NCI-H82 treated with DMSO at 0.1 percent for 48 hours (cell line): ENCODE measurements around the gene PHC3.
"Not testable (repeated sequence)": the region's sequence is repeated elsewhere in the genome, so short reads cannot be mapped to it uniquely, and the experiment has no call there.

Experiments
- DNase-seq: peaks from one replicate; lab custom pipeline; 2025; ENCODE audit not compliant: unreplicated experiment; lab: John Stamatoyannopoulos, UW

Gene PHC3, protein sequence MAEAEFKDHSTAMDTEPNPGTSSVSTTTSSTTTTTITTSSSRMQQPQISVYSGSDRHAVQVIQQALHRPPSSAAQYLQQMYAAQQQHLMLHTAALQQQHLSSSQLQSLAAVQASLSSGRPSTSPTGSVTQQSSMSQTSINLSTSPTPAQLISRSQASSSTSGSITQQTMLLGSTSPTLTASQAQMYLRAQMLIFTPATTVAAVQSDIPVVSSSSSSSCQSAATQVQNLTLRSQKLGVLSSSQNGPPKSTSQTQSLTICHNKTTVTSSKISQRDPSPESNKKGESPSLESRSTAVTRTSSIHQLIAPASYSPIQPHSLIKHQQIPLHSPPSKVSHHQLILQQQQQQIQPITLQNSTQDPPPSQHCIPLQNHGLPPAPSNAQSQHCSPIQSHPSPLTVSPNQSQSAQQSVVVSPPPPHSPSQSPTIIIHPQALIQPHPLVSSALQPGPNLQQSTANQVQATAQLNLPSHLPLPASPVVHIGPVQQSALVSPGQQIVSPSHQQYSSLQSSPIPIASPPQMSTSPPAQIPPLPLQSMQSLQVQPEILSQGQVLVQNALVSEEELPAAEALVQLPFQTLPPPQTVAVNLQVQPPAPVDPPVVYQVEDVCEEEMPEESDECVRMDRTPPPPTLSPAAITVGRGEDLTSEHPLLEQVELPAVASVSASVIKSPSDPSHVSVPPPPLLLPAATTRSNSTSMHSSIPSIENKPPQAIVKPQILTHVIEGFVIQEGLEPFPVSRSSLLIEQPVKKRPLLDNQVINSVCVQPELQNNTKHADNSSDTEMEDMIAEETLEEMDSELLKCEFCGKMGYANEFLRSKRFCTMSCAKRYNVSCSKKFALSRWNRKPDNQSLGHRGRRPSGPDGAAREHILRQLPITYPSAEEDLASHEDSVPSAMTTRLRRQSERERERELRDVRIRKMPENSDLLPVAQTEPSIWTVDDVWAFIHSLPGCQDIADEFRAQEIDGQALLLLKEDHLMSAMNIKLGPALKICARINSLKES

DNA sequence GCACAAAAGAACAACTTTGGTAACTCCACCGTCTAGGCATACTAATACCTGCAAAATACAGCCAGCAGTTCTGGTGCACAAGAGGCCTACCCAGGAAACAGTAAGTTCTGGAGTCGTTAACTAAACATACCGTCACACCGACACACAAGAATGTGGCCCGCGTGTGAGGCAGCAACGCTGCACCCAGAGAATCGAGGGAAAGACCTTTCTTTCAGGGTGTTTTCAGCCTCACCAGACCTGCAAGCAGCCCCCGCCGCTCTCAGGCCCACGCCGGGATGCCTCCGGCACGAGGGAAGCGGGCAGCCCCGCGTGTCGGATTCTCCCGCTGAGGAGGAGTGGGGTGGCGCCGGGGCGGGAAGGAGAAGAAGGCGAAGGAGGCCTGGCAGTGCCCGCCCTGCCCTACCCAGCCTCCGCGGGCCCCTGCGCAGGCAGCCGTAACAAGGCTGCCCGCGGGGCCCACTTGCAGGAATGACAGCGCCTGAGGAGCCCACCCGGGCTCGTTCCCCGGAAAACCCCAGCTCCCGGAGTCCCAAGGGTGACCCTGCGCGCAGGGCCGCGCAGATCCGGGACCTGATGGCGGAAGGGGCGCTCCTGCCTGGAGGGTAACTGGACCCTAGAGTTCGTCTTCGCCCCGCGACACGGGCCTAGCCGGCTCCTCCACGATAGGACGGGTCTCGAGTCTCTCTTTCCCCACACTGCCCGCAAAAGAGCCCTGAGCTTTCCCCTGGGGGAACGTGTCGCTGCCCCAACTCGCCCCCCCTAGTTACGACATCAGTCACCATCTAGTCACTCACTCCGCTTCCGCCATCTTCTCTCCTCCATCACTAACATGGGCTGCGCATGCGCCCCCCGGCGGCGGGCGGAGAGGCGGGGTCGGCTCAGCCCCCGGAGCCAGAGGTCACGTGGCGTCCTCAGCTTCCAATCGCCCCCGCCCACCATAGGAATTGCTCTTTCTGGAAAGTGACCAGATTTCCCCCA is at the start of gene PHC3:
Gene PHC3 (minus strand): TSS at position 826 of the 978 bp plus-strand sequence. CDS start 18 bp downstream, at position 808.
- peak; percentile 88 for DNase-seq

DNA sequence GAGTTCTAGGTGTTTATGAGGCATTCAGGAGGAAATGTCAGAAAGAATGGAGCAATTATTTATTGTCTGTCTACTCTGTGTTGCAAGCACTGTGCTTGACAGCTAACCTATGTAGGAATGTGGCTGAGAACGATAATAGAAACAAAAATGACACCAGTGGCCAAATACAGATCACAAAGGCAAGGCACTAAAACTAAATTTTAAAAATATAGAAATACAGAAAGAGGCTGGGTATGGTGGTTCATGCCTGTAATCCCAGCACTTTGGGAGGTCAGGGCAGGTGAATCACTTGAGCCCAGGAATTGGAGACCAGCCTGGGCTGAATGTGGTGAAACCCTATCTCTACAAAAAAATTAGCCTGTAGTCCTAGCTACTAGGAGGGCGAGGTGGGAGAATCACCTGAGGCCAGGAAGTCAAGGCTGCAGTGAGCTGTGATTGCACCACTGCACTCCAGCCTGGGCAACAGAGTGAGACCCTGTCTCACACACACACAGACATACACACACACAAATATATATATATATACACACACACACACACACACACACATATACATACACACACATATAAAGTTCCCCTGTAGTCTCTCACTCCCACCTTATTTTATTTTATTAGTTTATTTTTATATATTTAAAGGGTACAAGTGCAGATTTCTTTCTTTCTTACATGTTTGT is 46.7 kb upstream of the PHC3 start:
- no peak for DNase-seq

DNA sequence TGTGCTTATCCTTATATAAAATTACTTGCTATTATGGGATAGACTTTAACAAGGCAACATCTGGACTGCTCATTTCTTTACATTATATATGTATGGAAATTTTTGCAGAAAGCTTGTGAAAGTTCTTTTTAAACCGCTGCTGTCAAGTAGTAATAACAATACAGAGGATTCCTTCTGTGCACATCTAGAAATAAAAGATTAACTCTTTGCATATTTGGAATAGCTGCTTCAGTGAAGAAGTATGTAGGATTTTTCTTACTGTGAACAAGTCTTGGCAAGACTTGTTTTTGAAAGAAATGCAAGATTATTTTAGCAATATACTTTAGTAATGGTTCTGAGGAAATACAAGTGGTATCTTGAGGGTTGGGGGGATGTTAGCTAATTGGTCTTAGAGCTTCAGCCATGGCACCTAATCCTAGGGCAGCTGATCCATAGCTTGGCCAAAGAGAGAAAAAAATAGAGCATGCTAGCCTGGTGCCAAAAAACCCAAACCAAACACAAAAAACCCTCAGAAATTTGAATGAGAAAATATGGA is 45.0 kb upstream of the PHC3 start:
- DNase-seq, result no peak

DNA sequence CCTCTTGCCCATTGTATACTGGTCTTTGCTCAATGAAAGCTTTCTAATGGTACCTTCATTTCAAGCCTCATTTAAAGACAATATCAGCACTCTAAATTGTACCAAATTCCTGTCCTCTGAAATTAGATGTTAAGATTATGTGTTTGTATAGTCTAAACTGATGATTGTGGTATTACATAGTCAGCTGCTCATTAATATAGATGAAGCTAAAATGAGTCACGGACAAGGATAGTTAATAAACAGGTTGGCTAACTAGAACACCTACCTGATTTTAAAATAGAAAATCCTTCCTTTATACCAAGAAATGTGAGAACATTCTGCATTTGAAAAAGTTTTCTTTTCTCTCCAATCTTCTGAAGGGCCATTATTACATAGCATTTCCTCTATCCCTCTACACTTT is 43.6 kb upstream of the PHC3 start:
- DNase-seq, result no peak

DNA sequence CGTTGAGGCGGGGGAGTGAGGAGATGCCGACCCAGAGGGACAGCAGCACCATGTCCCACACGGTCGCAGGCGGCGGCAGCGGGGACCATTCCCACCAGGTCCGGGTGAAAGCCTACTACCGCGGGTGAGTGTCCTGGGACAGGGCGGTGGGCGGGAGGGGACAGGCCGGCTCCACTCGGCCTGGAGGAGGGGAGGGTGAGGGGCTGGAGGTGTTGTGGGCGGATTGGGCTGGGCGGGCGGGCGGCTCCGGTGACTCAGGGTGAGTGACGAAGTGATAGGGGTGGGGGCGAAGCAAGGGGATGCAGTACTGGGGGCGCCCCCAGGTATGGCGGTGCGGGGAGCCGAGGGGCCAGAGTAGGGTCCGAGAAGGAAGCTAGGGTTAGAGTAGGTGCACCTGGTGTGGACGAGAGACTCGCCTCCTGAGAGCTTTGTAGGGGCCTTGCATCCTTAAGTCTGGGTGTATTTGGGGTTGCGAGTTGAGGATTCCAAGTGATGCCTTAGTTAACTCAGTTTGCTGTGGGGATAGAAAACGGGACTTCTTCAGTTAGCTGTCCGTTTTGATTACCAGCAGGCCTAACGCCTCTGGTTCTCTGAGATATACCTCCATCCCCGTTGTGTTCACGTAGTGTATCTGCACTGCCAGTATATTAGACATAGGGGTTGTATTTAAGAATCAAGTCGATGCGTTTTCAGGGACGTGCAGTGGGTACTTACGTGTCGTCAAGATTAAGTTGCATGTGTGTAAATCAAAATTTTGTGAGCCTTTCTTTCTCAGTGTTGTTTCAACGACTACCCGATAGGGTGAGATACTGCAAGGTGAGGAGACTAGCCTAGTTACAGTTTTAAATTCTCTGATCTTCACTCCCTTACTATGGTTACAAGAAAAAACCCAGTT is 41.4 kb upstream of the PHC3 start:
- DNase-seq, result peak; percentile 32

DNA sequence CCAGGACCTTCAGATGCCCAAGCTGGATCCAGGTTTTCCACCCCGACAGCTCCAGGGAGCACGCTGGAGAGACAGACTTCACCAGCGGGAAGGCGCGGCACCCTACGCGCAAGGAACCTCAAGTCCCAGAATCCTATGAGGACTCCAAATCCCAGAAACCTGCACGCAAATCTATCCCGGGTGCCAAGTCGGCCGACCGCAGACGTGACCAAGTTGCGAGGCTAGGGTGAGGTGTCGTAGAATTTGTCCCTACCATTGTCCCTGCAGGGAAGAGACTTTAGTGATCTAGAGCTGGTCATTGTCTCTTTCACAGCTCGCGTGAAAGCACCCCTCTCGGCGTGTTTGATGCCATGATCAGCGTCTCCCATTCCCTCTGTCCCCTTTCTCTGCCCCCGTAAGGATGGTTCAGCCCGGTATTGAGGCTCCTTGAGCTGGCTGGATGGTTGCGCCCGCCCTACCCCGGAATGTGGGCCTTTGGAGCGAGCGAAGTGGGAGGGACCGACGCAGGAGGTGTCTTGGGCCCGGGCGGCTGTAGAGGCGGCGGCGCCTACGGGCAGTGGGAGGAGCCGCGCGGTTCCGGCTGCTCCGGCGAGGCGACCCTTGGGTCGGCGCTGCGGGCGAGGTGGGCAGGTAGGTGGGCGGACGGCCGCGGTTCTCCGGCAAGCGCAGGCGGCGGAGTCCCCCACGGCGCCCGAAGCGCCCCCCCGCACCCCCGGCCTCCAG is 40.6 kb upstream of the PHC3 start, which contains the start of gene PRKCI:
Gene PRKCI (plus strand): TSS at position 501 of the 723 bp plus-strand sequence. CDS start 246 bp downstream, outside the sequence.
- DNase-seq, result peak; percentile 92

DNA sequence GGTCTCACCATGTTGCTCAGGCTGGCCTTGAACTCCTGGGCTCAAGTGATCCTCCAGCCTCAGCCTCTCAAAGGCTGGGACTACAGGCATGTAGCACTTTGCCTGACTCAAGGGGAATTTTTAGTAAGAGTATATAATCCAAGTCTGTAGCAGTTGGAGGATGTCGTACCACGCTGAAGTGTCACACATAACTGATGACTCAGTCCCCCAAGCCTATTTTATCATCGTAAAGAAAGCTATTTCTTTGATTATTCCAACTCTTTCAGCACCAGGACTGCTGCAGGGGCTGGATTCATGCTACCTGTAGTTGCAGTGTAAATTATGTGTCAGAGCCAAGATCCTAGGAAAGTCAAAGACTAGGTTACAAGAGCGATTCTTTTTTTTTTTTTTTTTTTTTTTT is 39.3 kb upstream of the PHC3 start:
- no peak for DNase-seq

DNA sequence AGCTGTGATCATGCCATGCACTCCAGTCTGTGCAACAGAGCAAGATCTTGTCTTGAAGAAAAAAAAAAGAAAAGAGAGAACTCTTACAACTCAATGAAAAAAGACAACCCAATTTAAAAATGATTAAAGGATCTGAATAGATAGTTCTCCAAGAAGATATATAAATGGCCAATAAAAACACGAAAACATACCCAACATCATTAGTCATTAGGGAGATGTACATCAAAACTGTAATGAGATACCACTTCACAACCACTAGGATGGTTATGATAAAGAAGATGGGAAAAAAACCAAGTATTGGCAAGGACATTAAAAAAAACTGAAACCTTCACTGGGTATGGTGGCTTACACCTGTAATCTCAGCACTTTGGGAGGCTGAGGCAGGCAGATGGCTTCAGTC is 38.3 kb upstream of the PHC3 start:
- no peak for DNase-seq

DNA sequence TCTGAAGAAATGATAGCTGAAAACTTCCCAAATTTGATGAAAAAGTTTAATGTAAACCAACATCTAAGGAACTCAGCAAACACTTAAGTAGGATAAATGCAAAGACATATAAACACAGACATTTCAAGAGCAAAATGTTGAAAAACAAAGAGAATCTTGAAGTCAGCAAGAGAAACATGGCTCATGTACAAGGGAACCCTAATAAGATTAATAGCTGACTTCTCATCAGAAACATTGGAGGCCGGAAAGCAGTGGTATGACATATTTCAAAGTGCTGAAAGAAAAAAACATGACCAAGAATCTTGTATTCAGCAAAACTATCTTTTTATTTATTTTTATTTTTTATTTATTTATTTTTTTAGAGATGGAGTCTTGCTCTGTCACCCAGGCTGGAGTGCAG is 30.1 kb upstream of the PHC3 start:
- DNase-seq, result no peak

DNA sequence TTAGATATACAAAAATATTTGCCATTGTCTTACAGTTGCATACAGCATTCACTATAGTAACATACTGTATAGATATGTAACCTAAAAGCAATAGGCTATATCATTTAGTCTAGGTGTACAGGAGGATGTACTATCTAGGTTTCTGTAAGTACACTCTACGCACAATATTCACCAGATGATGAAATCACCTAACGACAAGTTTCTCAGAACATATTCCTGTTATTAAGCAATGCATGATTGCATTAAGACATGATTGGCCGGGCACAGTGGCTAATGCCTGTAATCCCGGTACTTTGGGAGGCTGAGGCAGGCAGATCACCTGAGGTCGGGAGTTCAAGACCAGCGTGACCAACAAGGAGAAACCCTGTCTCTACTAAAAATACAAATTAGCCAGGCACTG is 26.2 kb upstream of the PHC3 start:
- DNase-seq, result no peak

DNA sequence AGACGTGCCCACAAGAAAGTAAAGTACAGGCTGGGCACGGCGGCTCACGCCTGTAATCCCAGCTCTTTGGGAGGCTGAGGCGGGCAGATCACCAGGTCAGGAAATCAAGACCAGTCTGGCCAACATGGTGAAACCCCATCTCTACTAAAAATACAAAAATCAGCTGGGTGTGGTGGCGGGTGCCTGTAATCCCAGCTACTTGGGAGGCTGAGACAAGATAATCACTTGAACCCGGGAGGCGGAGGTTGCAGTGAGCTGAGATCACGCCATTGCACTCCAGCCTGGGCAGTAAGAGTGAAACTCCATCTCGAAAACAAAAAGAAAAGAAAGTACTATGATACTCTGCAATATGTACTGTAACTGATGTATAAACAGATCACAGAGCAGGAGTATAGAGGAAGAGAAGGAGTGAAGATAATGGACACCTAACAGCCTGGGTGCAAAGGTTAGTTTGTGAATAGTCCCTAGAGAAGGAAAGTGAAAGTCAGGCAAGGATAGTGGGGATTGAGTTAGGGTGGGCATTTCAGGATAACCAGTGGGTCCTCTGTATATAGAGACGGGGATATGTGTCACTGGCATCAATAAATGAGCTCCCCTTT is 24.7 kb upstream of the PHC3 start:
- DNase-seq, result not testable (repeated sequence)

DNA sequence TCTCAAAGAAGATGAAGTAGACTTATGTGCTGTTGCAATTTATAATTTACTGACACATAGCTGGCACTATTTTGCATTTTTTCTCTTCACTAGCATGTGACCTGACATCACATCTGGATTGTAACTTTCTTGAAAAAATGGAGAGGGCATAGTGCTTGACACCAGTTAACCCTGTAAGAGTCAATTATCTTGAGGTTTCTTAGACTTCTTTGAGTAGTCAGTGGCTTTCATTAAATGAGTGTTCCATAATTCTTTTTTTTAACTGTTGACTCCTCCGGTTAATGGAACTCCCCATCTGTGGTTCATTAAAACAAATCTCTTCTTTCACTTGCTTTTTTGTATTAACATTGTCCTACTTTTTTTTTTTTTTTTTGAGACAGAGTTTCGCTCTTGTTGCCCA is 23.8 kb upstream of the PHC3 start:
- DNase-seq, result no peak

DNA sequence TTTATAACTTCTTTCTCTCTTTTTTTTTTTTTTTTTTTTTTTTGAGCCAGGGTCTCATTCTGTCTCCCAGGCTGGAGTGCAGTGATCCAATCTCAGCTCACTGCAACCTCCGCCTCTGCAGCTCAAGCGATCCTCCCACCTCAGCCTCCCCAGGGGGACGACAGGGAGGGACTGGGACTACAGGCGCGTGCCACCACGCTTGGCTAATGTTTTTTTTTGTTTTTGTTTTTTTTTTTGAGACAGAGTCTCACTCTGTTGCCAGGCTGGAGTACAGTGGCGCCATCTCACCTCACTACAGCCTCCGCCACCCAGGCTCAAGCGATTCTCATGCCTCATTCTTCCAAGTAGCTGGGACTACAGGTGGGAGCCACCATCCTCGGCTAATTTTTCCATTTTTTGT is 23.0 kb upstream of the PHC3 start:
- DNase-seq, result no peak

DNA sequence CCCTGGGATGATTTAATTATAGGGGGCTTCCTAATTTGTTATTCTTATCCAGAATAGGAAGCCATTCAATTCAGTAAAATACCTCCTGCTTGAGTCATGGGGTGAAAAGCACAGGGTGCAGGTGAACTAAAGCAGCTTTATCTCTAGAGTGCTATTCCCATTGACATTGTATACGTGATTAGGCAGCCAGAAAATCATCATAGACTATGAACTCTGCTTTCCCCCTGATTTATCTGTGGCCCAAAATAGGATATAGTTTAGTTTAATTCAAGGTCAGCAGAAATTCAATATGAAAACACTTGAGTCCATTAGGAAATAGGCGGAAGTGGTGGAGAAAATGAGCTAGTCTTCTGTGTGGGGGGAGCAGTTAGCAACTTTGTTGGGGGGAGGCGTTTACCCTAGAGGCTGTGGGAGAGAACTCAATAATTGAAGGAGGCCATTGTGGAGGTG is 22.5 kb upstream of the PHC3 start:
- DNase-seq, result no peak

DNA sequence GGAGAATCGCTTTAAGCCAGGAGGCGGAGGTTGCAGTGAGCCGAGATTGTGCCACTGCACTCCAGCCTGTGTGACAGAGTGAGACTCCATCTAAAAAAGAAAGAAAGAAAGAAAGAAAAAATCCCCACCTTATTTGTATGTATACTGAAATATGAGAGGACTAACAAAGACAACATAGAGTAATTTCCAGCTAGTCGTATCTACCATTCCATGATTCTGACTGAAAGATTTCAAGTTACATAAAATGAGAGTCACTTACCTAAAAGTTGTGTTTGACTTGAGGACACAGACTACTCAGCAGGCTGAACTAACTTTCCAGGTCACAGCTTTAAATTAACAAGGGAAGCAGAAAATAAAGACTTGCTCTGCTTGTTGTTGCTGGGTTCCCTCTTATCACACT is 21.9 kb upstream of the PHC3 start:
- DNase-seq, result no peak

DNA sequence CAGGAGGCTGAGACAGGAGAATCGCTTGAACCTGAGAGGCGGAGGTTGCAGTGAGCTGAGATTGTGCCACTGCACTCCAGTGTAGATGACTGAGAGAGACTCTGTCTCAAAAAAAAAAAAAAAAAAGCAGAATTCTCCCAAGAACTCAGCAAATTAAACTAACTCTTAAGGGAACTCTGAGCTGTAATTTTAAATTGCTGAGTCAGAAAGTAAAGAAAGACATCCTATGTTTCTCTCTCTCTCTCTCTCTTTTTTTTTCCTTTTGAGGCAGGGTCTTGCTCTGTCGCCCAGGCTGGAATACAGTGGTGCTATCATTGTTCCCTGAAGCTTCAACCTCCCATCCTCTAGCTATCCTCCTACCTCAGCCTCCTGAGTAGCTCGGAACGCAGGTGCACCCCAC is 20.0 kb upstream of the PHC3 start:
- DNase-seq, result no peak

DNA sequence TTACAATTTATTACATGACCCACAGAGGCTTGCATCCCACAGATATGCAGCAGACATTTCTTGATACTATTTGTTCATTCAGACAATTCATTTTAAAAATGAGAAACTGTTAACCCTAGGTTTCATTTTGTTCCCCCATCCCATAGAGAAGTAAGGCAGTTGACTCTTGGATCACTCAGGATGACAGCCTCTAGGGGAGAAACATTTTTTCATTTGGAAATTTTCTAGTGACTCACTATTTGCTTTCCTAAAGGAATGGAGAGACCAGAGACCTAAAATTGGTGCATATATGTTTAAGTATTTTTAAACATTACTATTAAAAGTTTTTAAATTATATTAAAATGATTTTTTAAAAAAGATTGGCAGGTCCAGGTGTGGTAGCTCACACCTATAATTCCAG is 19.5 kb upstream of the PHC3 start:
- DNase-seq, result no peak

DNA sequence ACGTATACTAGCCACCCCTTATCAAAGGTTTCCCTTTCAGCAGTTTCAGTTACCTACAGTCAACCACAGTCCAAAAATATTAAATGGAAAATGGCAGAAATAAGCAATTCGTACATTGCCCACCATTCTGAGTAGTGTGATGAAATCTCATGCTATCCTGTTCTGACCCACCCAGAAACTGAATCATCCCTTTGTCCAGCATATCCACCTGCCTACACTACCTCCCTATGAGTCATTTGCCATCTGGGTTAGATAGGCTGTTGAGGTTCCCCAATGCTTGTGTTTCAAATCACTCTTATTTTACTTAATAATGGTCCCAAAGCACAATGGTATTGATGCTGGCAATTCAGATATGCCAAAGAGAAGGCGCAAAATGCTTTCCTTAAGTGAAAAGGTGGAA is 15.3 kb upstream of the PHC3 start:
- no peak for DNase-seq
